Measurements from ENCODE around the gene SMPD3. TPM values are rescaled to one million over a fixed set of nuclear protein-coding genes. Genes with fewer than 3 reads are reported as not detected.

The SMPD3 gene
- total RNA-seq, 1 experiment from 2014 or later, result 0.17 TPM

- POLR2A ChIA-PET (ENCODE audit: low non-redundant PET), result no interaction called here
These were observed 109.8 kb downstream of the SMPD3 start for GRCh38 chr16:68338326-68339119.

GRCh38 chr16:68335175-68335574, 113.1 kb downstream of the SMPD3 start:
- H3K27me3 ChIP-seq (replicated peaks; ENCODE audit: insufficient read depth, low read depth, low read length, poor library complexity), result no peaks in the 10 kb centered on the region
- BruUV-seq (replicated peaks), result no TSS peak
- H3K36me3 ChIP-seq (ENCODE audit: insufficient read depth, low read length, poor library complexity, severe bottlenecking), result peaks cover 28% of the 10 kb centered on the region
- no peak overlapping the region for H3K27ac ChIP-seq (ENCODE audit: low read depth, low read length, poor library complexity, severe bottlenecking)
- intact Hi-C loops (cut with micrococcal nuclease; ENCODE audit: unreplicated experiment), result no loop called here
- ChIA-PET CTCF (interaction anchor here (0.7 kb wide), 1 partner anchor 75 kb away, joined by 5 read pairs; no protein-coding TSS in a partner anchor), POLR2A (ENCODE audit: low non-redundant PET) (no interaction called here)
- peaks cover 28% of the 10 kb centered on the region for H3K4me1 ChIP-seq (ENCODE audit: insufficient read depth, low read length, poor library complexity, severe bottlenecking)
- DNase-seq (ENCODE audit: low spot score), result no peak
- H3K4me3 ChIP-seq (ENCODE audit: low read depth, low read length, poor library complexity, severe bottlenecking), result no peak overlapping the region
- no peaks in the 10 kb centered on the region for H3K9me3 ChIP-seq (ENCODE audit: low read depth, low read length, poor library complexity, severe bottlenecking)
- TF ChIP-seq CTCF (conservative IDR thresholded peaks at IDR 0.05; ENCODE audit: low read depth, low read length) (no peak), EZH2 (IDR thresholded peaks at IDR 0.05; ENCODE audit: borderline replicate concordance, low read depth, low read length, poor library complexity, severe bottlenecking) (no peak)

More at GRCh38 chr16:68338326-68339119, 109.8 kb downstream of the SMPD3 start:
- DNase-seq (ENCODE audit: low spot score), result no peak
- no TSS peak for BruUV-seq (replicated peaks)
- intact Hi-C loops (cut with micrococcal nuclease; ENCODE audit: unreplicated experiment), result no loop called here
- peaks cover 46% of the 10 kb centered on the region for H3K36me3 ChIP-seq (ENCODE audit: insufficient read depth, low read length, poor library complexity, severe bottlenecking)
- no peaks in the 10 kb centered on the region for H3K27me3 ChIP-seq (replicated peaks; ENCODE audit: insufficient read depth, low read depth, low read length, poor library complexity)
- H3K4me3 ChIP-seq (ENCODE audit: low read depth, low read length, poor library complexity, severe bottlenecking), result no peak overlapping the region
- peaks cover 11% of the 10 kb centered on the region for H3K4me1 ChIP-seq (ENCODE audit: insufficient read depth, low read length, poor library complexity, severe bottlenecking)
- no peak overlapping the region for H3K27ac ChIP-seq (ENCODE audit: low read depth, low read length, poor library complexity, severe bottlenecking)
- H3K9me3 ChIP-seq (ENCODE audit: low read depth, low read length, poor library complexity, severe bottlenecking), result no peaks in the 10 kb centered on the region
- CTCF ChIA-PET, result no interaction called here
- no peak for TF ChIP-seq EZH2 (IDR thresholded peaks at IDR 0.05; ENCODE audit: borderline replicate concordance, low read depth, low read length, poor library complexity, severe bottlenecking)
- no peak for TF ChIP-seq CTCF (conservative IDR thresholded peaks at IDR 0.05; ENCODE audit: low read depth, low read length)

GRCh38 chr16:68332411-68333121, 115.7 kb downstream of the SMPD3 start:
- ChIA-PET CTCF (interaction anchor here (1.0 to 1.3 kb wide), 2 partner anchors 68 to 71 kb away, joined by 3 to 4 read pairs; partner anchors contain the start of gene SLC7A6), POLR2A (ENCODE audit: low non-redundant PET) (no interaction called here)
- intact Hi-C loops (cut with micrococcal nuclease; ENCODE audit: unreplicated experiment), result no loop called here
- DNase-seq (ENCODE audit: low spot score), result peak; percentile 71
- peaks cover 10% of the 10 kb centered on the region for H3K36me3 ChIP-seq (ENCODE audit: insufficient read depth, low read length, poor library complexity, severe bottlenecking)
- no peaks in the 10 kb centered on the region for H3K27me3 ChIP-seq (replicated peaks; ENCODE audit: insufficient read depth, low read depth, low read length, poor library complexity)
- H3K9me3 ChIP-seq (ENCODE audit: low read depth, low read length, poor library complexity, severe bottlenecking), result no peaks in the 10 kb centered on the region
- TF ChIP-seq EZH2 (IDR thresholded peaks at IDR 0.05; ENCODE audit: borderline replicate concordance, low read depth, low read length, poor library complexity, severe bottlenecking), result no peak
- TF ChIP-seq CTCF (conservative IDR thresholded peaks at IDR 0.05; ENCODE audit: low read depth, low read length), result no peak
- BruUV-seq (replicated peaks), result no TSS peak
- peaks cover 28% of the 10 kb centered on the region for H3K4me1 ChIP-seq (ENCODE audit: insufficient read depth, low read length, poor library complexity, severe bottlenecking)
- H3K27ac ChIP-seq (ENCODE audit: low read depth, low read length, poor library complexity, severe bottlenecking), result peak overlapping the region; percentile 47
- H3K4me3 ChIP-seq (ENCODE audit: low read depth, low read length, poor library complexity, severe bottlenecking), result no peak overlapping the region
